ENCODE data around the gene CPAMD8.
"Not testable (repeated sequence)": the region's sequence is repeated elsewhere in the genome, so short reads cannot be mapped to it uniquely, and the experiment has no call there.

The CPAMD8 gene

DNA sequence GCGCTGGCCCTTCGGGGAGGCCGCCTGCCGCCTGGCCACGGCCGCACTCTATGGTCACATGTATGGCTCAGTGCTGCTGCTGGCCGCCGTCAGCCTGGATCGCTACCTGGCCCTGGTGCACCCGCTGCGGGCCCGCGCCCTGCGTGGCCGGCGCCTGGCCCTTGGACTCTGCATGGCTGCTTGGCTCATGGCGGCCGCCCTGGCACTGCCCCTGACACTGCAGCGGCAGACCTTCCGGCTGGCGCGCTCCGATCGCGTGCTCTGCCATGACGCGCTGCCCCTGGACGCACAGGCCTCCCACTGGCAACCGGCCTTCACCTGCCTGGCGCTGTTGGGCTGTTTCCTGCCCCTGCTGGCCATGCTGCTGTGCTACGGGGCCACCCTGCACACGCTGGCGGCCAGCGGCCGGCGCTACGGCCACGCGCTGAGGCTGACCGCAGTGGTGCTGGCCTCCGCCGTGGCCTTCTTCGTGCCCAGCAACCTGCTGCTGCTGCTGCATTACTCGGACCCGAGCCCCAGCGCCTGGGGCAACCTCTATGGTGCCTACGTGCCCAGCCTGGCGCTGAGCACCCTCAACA, 136.6 kb downstream of the CPAMD8 start:
- DNase-seq, result no peak

DNA sequence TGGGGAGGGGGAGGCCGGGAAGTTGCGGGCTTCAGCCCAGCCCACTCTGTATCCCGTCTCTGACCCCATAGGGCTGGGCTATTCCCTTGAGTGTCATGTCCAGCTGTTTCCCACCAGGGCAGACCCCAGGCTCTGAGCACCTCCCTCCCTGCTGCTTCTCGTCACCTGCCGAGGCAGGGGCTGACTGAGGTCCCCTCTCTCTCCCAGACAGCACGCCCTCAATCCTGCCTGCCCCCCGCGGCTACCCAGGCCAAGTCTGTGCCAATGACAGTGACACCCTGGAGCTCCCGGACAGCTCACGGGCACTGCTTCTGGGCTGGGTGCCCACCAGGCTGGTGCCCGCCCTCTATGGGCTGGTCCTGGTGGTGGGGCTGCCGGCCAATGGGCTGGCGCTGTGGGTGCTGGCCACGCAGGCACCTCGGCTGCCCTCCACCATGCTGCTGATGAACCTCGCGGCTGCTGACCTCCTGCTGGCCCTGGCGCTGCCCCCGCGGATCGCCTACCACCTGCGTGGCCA, 137.2 kb downstream of the CPAMD8 start:
- no peak for DNase-seq

- no peak for DNase-seq
Measured at GRCh38 chr19:16888629-16889365, 137.8 kb downstream of the CPAMD8 start, which contains the start of gene F2RL3. Gene F2RL3 (plus strand): TSS chr19:16888999. CDS start chr19:16889190, 191 bp downstream.

- no peak for DNase-seq
Measured at GRCh38 chr19:16887353-16888265, 139.0 kb downstream of the CPAMD8 start.

DNA sequence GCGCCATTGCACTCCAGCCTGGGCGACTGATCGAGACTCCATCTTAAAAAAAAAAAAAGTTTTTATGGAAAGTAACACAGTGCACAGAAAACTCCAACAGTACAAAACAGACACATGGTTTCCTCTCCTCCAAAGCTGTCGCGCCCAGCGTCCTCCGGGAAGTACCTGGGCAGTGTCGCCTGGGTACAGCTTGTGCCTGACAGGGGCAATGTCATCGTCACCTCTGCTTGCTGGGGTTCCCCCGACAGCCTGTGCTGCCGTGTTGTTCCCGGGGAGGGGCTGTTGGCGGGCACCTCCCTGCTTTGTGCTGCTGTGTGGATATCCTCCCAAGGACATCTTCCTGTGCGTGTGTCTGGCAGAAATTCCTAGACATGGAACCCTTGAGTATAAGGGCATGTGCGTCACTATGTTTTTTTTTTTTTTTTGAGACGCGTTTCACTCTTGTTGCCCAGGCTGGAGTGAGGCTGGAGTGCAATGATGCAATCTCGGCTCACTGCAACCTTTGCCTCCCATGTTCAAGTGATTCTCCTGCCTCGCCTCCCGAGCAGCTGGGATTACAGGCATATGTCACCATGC, 140.2 kb downstream of the CPAMD8 start:
- DNase-seq, result no peak

DNA sequence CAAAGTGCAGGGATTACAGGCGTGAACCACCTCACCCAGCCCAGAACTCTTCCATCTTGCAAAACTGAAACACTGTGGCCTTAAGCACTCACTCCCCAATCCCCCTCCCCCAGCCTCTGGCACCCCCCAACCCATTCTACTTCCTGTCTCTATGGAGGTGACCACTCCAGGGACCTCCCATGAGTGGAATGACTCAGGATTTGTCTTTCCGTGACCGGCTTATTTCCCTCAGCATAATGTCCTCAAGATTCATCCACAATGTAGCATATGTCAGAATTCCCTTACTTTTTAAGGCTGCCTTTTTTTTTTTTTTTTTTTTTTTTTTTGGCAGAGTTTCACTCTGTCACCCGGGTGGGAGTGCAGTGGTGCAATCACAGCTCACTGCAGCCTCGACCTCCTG, 141.4 kb downstream of the CPAMD8 start:
- no peak for DNase-seq

- DNase-seq, result no peak
Measured at GRCh38 chr19:16883522-16883921, 143.1 kb downstream of the CPAMD8 start.

- no peak for DNase-seq
Measured at GRCh38 chr19:16882146-16882545, 144.5 kb downstream of the CPAMD8 start.

DNA sequence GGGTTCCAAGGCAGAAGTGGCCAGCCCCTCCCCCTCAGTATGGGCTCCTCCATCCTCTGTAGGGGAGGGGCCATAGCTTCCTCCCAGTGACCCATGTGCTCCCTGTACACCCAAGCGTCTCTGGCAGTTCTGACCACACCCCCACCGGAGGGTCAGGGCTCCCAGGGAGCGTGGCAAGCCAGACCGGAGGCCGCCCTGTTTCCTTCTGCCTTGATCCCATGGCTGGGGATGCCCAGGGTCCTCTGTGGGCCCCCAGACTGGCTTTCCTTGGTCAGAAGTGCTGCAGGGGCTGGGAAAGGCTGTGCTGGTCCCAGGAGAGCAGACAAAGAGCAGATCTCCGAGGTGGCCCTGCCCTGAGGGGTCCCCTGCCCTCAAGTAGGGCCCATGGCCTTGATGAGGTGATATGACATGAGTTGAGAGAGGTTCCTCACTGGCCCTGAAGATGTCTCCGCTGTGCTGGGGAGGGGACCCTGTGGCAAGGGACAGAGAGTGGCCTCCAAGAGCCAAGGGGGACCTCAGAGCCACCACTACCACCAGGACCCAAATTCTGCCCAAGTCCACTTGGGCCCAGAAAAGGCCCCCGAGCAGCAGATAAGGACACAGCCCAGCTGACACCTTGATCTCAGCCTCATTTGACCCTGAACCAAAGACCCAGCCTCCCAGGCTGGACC, 145.6 kb downstream of the CPAMD8 start:
- DNase-seq, result no peak

DNA sequence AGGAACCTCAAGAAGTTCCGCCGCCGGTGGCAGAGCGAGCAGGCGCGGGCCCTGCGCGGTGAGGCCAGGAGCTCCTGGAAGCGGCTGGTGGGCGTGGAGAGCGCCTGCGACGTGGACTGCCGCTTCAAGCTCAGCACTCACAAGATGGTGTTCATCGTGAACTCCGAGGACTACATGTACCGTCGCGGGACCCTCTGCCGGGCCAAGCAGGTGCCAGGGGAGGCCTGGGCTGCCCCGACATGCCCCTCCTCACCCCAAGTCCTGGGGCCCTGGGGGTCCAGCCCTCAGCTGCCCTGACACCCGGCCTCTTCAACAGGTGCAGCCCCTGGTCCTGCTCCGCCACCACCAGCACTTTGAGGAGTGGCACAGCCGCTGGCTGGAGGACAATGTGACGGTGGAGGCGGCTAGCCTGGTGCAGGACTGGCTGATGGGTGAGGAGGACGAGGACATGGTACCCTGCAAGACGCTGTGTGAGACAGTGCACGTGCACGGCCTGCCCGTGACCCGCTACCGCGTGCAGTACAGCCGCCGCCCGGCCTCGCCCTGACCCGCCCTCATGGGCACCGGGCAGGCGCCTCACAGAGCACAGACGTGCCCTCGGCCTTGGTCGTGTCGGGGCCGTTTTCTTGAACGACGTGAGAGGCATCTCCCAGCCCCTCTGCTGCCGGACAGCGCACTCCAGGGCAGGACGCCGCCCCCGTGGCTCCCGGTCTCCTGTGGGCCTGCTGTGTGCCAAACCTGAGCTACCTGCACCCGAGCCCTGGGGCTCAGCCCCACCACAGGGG, 148.2 kb downstream of the CPAMD8 start:
- DNase-seq, result no peak

- DNase-seq, result no peak
Measured at GRCh38 chr19:16877581-16877980, 149.0 kb downstream of the CPAMD8 start.

DNA sequence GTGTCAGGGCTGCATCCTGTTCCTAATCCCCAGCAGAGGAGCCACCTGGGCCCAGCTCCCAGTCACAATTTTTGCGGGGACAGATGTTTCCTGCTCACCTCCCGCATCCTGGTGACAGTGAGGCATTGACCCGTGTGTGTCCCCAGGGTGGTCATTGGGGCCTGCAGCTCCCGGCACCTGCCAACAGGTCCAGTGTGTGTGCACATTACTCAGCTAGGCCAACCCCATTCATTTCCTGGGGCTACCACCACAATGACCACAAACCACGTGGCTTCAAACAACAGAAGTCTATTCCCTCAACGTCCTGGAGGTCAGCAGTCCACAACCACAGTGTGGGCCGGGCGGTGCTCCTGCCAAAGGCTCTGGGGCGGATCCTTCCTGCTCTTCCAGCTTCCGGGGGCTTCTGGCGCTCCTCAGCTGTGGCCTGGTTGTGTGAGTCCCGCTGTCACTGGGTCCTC, 149.7 kb downstream of the CPAMD8 start:
- no peak for DNase-seq

DNA sequence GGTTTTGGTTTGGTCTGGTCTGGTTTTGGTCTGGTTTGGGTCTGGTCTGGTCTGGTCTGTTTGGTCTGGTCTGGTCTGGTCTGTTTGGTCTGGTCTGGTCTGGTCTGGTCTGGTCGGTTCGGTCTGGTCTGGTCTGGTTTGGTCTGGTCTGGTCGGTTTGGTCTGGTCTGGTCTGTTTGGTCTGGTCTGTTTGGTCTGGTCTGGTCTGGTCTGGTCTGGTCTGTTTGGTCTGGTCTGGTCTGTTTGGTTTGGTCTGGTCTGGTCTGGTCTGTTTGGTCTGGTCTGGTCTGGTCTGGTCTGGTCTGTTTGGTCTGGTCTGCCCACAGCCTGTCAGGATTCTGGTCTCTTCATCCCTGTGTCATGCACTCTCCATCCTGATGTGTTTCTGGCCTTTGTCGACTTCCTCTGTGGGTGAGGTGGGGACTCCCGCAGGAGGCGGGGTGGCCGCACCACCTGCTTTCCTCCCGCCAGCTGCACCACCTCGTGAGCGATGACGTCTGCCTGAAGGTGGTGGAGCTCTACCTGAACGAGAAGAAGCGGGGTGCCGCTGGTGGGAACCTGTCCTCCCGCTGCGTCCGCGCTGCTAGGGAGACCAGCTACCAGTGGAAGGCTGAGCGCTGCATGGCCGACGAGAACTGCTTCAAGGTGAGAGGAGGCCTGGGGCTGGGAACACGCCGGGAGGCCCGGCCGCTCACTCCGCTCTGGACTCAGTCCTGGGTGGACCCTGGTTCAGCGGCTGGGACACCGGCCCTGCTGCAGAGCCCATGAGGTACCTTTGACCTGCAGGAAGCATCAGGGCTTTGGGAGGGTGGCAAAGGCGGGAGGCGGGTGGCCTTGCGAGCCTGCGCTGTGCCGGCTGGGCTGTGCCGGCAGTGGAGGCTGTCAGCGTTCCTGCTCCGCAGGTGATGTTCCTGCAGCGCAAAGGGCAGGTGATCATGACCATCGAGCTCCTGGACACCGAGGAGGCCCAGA, 150.7 kb downstream of the CPAMD8 start:
- DNase-seq, result no peak

DNA sequence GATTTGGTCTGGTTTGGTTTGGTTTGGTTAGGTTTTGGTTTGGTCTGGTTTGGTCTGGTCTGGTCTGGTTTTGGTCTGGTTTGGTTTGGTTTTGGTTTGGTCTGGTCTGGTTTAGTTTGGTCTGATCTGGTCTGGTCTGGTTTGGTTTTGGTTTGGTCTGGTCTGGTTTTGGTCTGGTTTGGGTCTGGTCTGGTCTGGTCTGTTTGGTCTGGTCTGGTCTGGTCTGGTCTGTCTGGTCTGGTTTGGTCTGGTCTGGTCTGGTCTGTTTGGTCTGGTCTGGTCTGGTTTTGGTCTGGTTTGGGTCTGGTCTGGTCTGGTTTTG, 151.7 kb downstream of the CPAMD8 start:
- DNase-seq, result not testable (repeated sequence)

GRCh38 chr19:16874250-16874977, 152.2 kb downstream of the CPAMD8 start:
- DNase-seq, result no peak

- DNase-seq, result no peak
Measured at GRCh38 chr19:16873594-16873993, 153.0 kb downstream of the CPAMD8 start.

DNA sequence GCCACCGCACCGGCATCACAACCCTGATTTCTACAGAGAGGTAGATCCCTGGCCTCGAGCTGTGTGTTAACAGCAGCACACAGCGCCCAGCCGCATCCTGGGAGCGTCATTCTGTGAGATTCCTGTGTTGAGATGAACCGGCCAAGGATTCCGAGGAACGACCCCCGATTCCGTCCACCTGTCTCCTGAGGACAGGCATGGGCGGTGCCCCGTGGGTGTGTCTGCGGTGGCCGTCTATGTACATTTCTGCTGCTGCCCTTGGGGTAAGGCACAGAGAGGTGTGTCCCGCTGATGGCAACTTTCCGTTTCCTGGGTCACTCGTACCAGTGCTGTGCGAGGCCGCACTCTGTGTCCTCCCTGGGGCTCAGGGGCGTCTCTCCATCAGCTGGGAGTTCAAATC, 153.9 kb downstream of the CPAMD8 start:
- DNase-seq, result no peak

GRCh38 chr19:16871871-16872270, 154.7 kb downstream of the CPAMD8 start:
- DNase-seq, result no peak

GRCh38 chr19:16869331-16869972, 157.2 kb downstream of the CPAMD8 start:
- no peak for DNase-seq

Data from activated naive CD4-positive, alpha-beta T cell treated with Interleukin-2 at 50 U/mL for 16 hours (primary cell).